HCT116 (cell line): ENCODE measurements around the gene CDH13. TPM values are rescaled to one million over a fixed set of nuclear protein-coding genes. Genes with fewer than 3 reads are reported as not detected.

ENCODE experiments used
- ATAC-seq: fragments of 200-7000 bp; cut with Tn5 transposase; 2 replicates; pipeline ENCODE4 v1.9.1; 2020; ENCODE audit warnings: mild to moderate bottlenecking, moderate library complexity
- BruUV-seq: library from RNA; stranded (reverse); fragments of 400-500 nt; replicated peaks from 2 replicates; lab custom pipeline; 2021; lab: Mats Ljungman, UMichigan
- CTCF ChIA-PET: fragments of 300-600 bp; sonication (Branson Sonifier 250); formaldehyde crosslinking; loops from one replicate; lab custom pipeline; 2021; ENCODE audit warnings: antibody characterized with exemption; lab: Charles Lee
- POLR2A ChIA-PET: fragments of 300-600, 350-600 bp; sonication (Branson Sonifier 250); formaldehyde crosslinking; loops from one replicate; lab custom pipeline; 2021; ENCODE audit warnings: antibody characterized with exemption; lab: Charles Lee
- RAD21 ChIA-PET, 2 experiments: fragments of 300-600 bp; sonication (Branson Sonifier 250); formaldehyde crosslinking; loops; one replicate each; lab custom pipeline; 2023; ENCODE audit warnings: low total read pairs in 2 of 2; ENCODE audit not compliant: uncharacterized antibody in 2 of 2, unreplicated experiment in 2 of 2, low non-redundant PET in 1 of 2; lab: Charles Lee
- DNase-seq: peaks from one replicate; pipeline ENCODE4 v3.0.0-alpha.2; 2010; ENCODE audit warnings: low read depth, low spot score
- H2AFZ ChIP-seq: fragments of 200-600 bp; shearing (Covaris generic), sonication (generic); 2 replicates; pipeline ENCODE4 v1.6.1; 2017; ENCODE audit warnings: low read depth, mixed run types, mixed read lengths, antibody characterized with exemption, low read length; ENCODE audit not compliant: poor library complexity, severe bottlenecking
- H3K27ac ChIP-seq: 2 replicates; pipeline ENCODE4 v1.5.1; 2012; ENCODE audit warnings: low read depth, low read length
- H3K27me3 ChIP-seq: fragments of 200-600 bp; sonication (generic); 2 replicates; pipeline ENCODE4 v1.6.1; 2016; ENCODE audit warnings: mixed run types, low read length, mixed read lengths; ENCODE audit not compliant: insufficient read depth
- H3K36me3 ChIP-seq, 2 experiments: fragments of 200-500 bp in 1 of 2; fragments of 200-600 bp in 1 of 2; sonication (Bioruptor generic) in 1 of 2; sonication (generic) in 1 of 2; 2 replicates each; pipeline versions ENCODE4 v1.5.1 to v1.6.1; 2014 to 2016; ENCODE audit warnings: low read length in 2 of 2, inconsistent platforms in 1 of 2, mixed read lengths in 1 of 2, mixed run types in 1 of 2; ENCODE audit not compliant: insufficient read depth in 2 of 2, control insufficient read depth in 1 of 2
- H3K4me1 ChIP-seq, 2 experiments: fragments of 200-600 bp in 1 of 2; sonication (generic) in 1 of 2; 2 replicates each; pipeline versions ENCODE4 v1.5.1 to v1.6.1; 2012 to 2017; ENCODE audit warnings: low read length in 2 of 2, inconsistent platforms in 1 of 2, mild to moderate bottlenecking in 1 of 2, mixed read lengths in 1 of 2, mixed run types in 1 of 2, moderate library complexity in 1 of 2; ENCODE audit not compliant: insufficient read depth in 2 of 2, control insufficient read depth in 1 of 2
- H3K4me2 ChIP-seq: fragments of 200-600 bp; sonication (generic); 2 replicates; pipeline ENCODE4 v1.6.1; 2017; ENCODE audit warnings: mixed run types, low read length, mixed read lengths
- H3K4me3 ChIP-seq, 2 experiments: fragments of 200-600 bp in 1 of 2; sonication (generic) in 1 of 2; replicated peaks in 1 of 2; 2 replicates each; pipeline ENCODE4 v1.5.1; 2011 to 2016; ENCODE audit warnings: low read length in 2 of 2, control low read depth in 1 of 2, low read depth in 1 of 2, mild to moderate bottlenecking in 1 of 2, mixed read lengths in 1 of 2, mixed run types in 1 of 2
- H3K79me2 ChIP-seq: fragments of 200-600 bp; sonication (generic); 2 replicates; pipeline ENCODE4 v1.6.1; 2017; ENCODE audit warnings: mild to moderate bottlenecking, mixed run types, low read length, moderate library complexity, mixed read lengths; ENCODE audit not compliant: insufficient read depth
- H3K9ac ChIP-seq: fragments of 200-600 bp; sonication (generic); 2 replicates; pipeline ENCODE4 v1.6.1; 2016; ENCODE audit warnings: low read length, mixed read lengths
- H3K9me2 ChIP-seq: fragments of 200-600 bp; sonication (generic), shearing (Covaris generic); 2 replicates; pipeline ENCODE4 v1.6.1; 2017; ENCODE audit warnings: mixed run types, mild to moderate bottlenecking, moderate library complexity; ENCODE audit not compliant: insufficient read depth
- H3K9me3 ChIP-seq, 2 experiments: fragments of 200-500 bp in 1 of 2; fragments of 200-600 bp in 1 of 2; sonication (Bioruptor generic) in 1 of 2; sonication (generic) in 1 of 2; 2 replicates each; pipeline ENCODE4 v1.6.1; 2014 to 2017; ENCODE audit warnings: low read length in 2 of 2, mixed read lengths in 2 of 2, inconsistent platforms in 1 of 2, low read depth in 1 of 2, mild to moderate bottlenecking in 1 of 2, mixed run types in 1 of 2, moderate library complexity in 1 of 2; ENCODE audit not compliant: control insufficient read depth in 1 of 2, insufficient read depth in 1 of 2
- H4K20me1 ChIP-seq: fragments of 200-600 bp; sonication (generic), shearing (Covaris generic); 2 replicates; pipeline ENCODE4 v1.6.1; 2017; ENCODE audit warnings: mixed run types, mild to moderate bottlenecking, moderate library complexity; ENCODE audit not compliant: insufficient read depth
- EGR1 ChIP-seq: IDR thresholded peaks from 2 replicates; pipeline ENCODE4 v1.6.1; 2012; ENCODE audit warnings: low read depth
- EZH2phosphoT487 ChIP-seq: fragments of 200-600 bp; IDR thresholded peaks from 2 replicates; pipeline ENCODE4 v1.6.1; 2018; ENCODE audit warnings: antibody characterized with exemption, borderline replicate concordance
- FOSL1 ChIP-seq: IDR thresholded peaks from 2 replicates; pipeline ENCODE4 v1.6.1; 2012; ENCODE audit warnings: low read depth
- POLR2A ChIP-seq: IDR thresholded peaks from 2 replicates; pipeline ENCODE4 v1.7.0; 2011; ENCODE audit warnings: borderline replicate concordance; ENCODE audit not compliant: insufficient read depth, insufficient read length; ENCODE audit errors: extremely low read depth
- RAD21 ChIP-seq: IDR thresholded peaks from 2 replicates; pipeline ENCODE4 v1.6.1; 2012; ENCODE audit warnings: low read depth, mild to moderate bottlenecking
- SRF ChIP-seq: IDR thresholded peaks from 2 replicates; pipeline ENCODE4 v1.6.1; 2012; ENCODE audit warnings: low read depth
- TCF7L2 ChIP-seq: IDR thresholded peaks from 2 replicates; pipeline ENCODE4 v1.7.0; 2011; ENCODE audit warnings: borderline replicate concordance, inconsistent platforms; ENCODE audit not compliant: insufficient read depth, insufficient read length; ENCODE audit errors: extremely low read depth
- ZFX ChIP-seq: fragments of 450-650 bp; IDR thresholded peaks from 2 replicates; pipeline ENCODE4 v1.6.1; 2017
- ZNF274 ChIP-seq: fragments of 200-500 bp; sonication (Bioruptor generic); IDR thresholded peaks from 2 replicates; pipeline ENCODE4 v1.6.1; 2014; ENCODE audit warnings: mild to moderate bottlenecking, low read depth, low read length, inconsistent platforms
- intact Hi-C: fragments of 100-400 bp; cut with micrococcal nuclease; formaldehyde crosslinking; loops from 2 replicates; pipeline ENCODE4 v1.10.0; 2022
- total RNA-seq: library from RNA; stranded (reverse); gene quantifications from one replicate; pipeline ENCODE4 v1.2.1, GENCODE V29; 2021; ENCODE audit not compliant: unreplicated experiment
- TF ChIP-seq, protein P1 (sequence below), 3 experiments: fragments of 200-600 bp in 1 of 3; sonication (generic) in 1 of 3; IDR thresholded peaks in 2 of 3; conservative IDR thresholded peaks in 1 of 3; 2 replicates each; pipeline ENCODE4 v1.5.1; 2012 to 2017; ENCODE audit warnings: low read depth in 2 of 3, low read length in 2 of 3, antibody characterized with exemption in 1 of 3, borderline replicate concordance in 1 of 3, control low read depth in 1 of 3, mild to moderate bottlenecking in 1 of 3, mixed read lengths in 1 of 3, mixed run types in 1 of 3, moderate library complexity in 1 of 3; ENCODE audit not compliant: insufficient read depth in 1 of 3
- TF ChIP-seq, protein P2 (sequence below): IDR thresholded peaks from 2 replicates; pipeline ENCODE4 v1.6.1; 2012
- TF ChIP-seq, protein P3 (sequence below): IDR thresholded peaks from 2 replicates; pipeline ENCODE4 v1.6.1; 2012

The CDH13 gene
- total RNA-seq, 1 experiment from 2014 or later: not detected

DNA sequence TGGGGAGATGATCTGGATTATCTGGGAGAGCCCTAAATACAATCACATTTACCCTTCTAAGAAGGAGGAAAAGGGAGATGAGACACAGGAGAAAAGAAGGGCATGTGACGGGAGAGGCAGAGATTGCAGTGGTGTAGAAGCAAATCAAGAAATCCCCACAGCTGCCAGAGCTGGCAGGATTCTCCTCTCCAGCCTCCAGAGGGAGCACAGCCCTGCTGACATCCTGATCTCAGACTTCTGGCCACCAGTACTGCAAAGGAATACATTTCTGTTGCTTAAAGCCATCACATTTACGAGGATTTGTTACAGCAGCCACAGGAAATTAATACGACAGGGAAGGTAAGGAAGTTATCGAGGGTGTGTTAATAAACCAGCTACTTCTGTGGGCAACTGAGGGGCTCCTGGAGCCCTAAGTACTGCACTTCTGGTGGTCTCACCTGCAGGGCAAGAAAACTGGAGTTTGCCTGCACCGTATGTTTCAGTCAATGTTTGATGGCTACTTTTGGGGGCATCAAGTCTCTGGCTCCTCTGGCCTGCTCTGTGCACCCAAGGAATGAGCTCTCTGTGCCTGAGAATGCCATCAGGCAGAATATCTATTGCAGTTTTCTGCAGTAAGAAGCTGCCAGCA is 22.9 kb upstream of the CDH13 start:
- H3K4me2 ChIP-seq: no peak overlapping the region
- H3K36me3 ChIP-seq: no peaks in the 10 kb centered on the region
- no peaks in the 10 kb centered on the region for H3K79me2 ChIP-seq
- H3K4me1 ChIP-seq: no peaks in the 10 kb centered on the region
- H3K9me3 ChIP-seq: no peaks in the 10 kb centered on the region; a peak in 1 of 4 replicates
- RAD21 ChIA-PET: no interaction called here
- intact Hi-C loops: loop anchor here (10.0 kb wide), 1 partner anchor 611 kb away; no protein-coding TSS in a partner anchor
- H3K4me3 ChIP-seq: no peak overlapping the region
- H2AFZ ChIP-seq: no peak overlapping the region
- H3K9me2 ChIP-seq: no peaks in the 10 kb centered on the region
- POLR2A ChIA-PET: no interaction called here
- H3K27me3 ChIP-seq: 0 out of 2 replicates have a peak, but pooled peaks cover 4% of the 10 kb centered on the region
- peak; percentile 85 for ATAC-seq
- BruUV-seq: no TSS peak
- no peak overlapping the region for H3K9ac ChIP-seq
- CTCF ChIA-PET: interaction anchor here (0.9 to 1.2 kb wide), 2 partner anchors 27 to 37 kb away, joined by 3 to 4 read pairs; no protein-coding TSS in a partner anchor
- TF ChIP-seq EZH2phosphoT487 (no peak), FOSL1 (no peak), POLR2A (no peak), EGR1 (no peak), RAD21 (peak; percentile 21; the same call in 1 of the 2 replicates), SRF (no peak), ZFX (no peak), ZNF274 (no peak), TCF7L2 (no peak)
- TF ChIP-seq, protein P1, sequence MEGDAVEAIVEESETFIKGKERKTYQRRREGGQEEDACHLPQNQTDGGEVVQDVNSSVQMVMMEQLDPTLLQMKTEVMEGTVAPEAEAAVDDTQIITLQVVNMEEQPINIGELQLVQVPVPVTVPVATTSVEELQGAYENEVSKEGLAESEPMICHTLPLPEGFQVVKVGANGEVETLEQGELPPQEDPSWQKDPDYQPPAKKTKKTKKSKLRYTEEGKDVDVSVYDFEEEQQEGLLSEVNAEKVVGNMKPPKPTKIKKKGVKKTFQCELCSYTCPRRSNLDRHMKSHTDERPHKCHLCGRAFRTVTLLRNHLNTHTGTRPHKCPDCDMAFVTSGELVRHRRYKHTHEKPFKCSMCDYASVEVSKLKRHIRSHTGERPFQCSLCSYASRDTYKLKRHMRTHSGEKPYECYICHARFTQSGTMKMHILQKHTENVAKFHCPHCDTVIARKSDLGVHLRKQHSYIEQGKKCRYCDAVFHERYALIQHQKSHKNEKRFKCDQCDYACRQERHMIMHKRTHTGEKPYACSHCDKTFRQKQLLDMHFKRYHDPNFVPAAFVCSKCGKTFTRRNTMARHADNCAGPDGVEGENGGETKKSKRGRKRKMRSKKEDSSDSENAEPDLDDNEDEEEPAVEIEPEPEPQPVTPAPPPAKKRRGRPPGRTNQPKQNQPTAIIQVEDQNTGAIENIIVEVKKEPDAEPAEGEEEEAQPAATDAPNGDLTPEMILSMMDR (IDR thresholded peaks at IDR 0.05 in 2 of 3, conservative IDR thresholded peaks at IDR 0.05 in 1 of 3; ENCODE audit: borderline replicate concordance in 1 of 3, insufficient read depth in 1 of 3, low read depth in 2 of 3, low read length in 2 of 3): peak; percentile 19 to 54 (median 50); a peak in 5 of 6 replicates
- TF ChIP-seq, protein P2, sequence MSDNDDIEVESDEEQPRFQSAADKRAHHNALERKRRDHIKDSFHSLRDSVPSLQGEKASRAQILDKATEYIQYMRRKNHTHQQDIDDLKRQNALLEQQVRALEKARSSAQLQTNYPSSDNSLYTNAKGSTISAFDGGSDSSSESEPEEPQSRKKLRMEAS: no peak
- TF ChIP-seq, protein P3, sequence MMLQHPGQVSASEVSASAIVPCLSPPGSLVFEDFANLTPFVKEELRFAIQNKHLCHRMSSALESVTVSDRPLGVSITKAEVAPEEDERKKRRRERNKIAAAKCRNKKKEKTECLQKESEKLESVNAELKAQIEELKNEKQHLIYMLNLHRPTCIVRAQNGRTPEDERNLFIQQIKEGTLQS: no peak
- TF ChIP-seq, all 23 proteins: peak for 2
- no peak overlapping the region for H3K27ac ChIP-seq
- DNase-seq: peak; percentile 13
- no peaks in the 10 kb centered on the region for H4K20me1 ChIP-seq
